DMS 273 (cell line): Measurements from ENCODE around the gene ANKRD34A.

ENCODE experiments used
- DNase-seq: peaks from one replicate; lab custom pipeline; 2025; ENCODE audit not compliant: unreplicated experiment; lab: John Stamatoyannopoulos, UW

Gene ANKRD34A

DNA sequence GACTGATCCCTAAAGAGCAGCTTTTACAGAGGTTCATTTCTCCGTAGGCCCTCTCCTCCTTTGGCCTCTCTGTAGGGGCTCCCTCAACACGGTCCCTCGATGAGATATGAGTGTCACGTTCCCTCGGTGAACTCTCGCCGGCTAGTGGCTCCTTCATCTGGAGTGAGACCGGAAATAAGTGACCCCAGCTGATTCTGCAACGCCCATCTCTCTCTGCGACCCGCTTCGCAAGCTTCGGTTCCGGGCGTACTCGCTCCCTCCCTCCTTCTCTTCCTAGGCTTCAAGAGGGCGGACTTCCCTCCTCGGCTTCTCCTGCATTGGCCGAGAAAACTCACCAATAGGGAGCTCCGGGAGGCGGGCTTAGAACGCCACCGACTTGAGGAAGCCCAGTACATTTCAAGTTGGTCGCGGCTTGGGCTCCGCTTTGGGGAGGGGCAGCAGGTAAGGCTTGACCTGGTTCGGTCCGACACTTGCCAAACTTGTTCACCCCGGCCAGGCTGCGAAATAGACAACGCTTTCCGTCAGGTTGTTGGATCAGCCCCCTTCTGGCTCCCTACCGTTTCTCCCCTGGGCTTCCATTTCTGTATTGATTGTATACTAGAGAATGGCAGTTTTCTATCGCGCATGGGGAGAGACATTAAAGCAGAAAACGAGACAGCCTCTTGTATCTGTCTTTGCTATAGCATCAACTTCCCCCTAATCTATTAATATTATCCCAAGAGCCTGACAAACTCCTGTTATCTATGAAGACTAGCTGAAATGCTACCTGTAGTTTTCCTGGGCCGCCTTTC, at the start of gene ANKRD34A, which contains the start of gene POLR3GL:
TSS of gene ANKRD34A (minus strand) at position 248 of the 791 bp plus-strand sequence. CDS start 2,816 bp downstream, outside the sequence.
TSS of gene POLR3GL (plus strand) at position 363 of the 791 bp plus-strand sequence. CDS start 10,176 bp downstream, outside the sequence.
- peak; percentile 98 for DNase-seq

DNA sequence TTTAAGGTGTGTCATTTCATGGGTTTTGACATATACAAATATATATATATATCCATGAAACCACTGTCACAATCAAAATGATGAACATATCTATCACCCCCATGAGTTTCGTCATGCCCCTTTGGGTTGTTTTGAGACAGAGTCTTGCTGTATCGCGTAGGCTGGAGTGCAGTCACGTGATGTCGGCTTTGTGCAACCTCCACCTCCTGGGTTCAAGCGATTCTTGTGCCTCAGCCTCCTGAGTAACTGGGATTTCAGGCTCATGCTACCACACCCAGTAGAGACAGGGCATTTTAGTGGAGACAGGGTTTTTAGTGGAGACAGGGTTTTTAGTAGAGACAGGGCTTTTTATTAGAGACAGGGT, 49.2 kb upstream of the ANKRD34A start:
- DNase-seq, result no peak

DNA sequence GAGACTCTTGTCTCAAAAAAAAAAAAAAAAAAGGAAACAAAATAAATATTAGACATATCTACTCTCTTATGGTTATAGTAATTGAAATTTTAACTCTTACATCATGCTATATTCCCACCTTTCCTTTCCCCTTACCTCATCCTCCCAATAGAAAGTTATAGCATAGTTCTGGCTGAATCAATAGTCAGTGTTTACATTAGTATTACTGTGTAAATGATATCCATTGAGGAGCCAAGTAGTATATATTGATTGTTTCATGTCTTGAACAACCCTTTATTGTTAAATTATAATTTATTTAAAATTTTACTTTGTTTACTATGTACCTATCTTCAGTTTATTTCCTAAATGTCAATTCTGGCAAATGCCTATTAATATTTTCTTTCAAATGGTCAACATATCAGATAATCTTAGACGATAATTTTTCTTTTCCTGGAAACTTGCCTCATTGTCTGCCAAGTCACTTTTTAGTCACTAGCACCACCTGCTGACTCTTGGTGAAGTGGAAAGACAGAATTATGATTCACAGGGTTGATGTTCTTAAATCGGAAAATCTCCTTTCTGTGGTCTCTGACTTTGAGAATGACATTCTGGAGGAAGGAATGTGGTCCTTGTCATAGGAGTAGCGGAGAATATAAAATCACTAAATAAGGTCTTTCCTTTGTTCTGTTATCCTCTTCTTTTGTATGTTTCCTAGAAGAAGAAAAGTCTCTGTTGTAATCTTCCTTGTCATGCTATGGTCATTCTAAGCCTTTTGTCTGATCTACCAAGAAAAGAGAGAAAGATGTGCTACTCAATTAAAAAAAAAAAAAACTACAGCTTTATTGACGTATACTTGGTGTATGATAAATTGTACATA, 48.6 kb upstream of the ANKRD34A start:
- DNase-seq, result peak; percentile 84

DNA sequence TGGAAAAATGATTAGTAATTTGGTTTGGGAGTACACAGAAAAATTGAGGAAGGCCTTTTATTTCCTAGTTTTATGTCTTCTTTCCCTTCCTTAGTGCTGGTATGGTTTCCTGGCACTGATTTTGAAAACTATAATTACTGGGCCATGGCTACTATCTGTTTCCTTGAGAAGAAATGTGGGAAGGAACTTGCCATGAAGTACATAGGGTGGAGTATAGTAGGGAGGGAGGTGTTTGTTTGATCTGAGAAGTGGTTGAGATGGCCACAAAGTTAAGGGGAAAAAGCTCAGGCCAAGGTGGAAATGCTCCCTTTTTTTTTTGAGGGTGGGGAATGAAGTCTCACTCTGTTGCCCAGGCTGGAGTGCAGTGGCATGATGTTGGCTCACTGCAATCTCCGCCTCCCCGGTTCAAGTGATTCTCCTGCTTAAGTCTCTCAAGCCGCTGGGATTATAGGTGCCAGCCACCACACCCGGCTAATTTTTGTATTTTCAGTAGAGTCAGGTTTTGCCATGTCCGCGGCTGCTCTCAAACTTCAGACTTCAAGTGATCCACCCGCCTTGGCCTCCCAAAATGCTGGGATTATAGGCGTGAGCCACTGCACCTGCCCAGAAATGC, 45.9 kb upstream of the ANKRD34A start:
- no peak for DNase-seq

DNA sequence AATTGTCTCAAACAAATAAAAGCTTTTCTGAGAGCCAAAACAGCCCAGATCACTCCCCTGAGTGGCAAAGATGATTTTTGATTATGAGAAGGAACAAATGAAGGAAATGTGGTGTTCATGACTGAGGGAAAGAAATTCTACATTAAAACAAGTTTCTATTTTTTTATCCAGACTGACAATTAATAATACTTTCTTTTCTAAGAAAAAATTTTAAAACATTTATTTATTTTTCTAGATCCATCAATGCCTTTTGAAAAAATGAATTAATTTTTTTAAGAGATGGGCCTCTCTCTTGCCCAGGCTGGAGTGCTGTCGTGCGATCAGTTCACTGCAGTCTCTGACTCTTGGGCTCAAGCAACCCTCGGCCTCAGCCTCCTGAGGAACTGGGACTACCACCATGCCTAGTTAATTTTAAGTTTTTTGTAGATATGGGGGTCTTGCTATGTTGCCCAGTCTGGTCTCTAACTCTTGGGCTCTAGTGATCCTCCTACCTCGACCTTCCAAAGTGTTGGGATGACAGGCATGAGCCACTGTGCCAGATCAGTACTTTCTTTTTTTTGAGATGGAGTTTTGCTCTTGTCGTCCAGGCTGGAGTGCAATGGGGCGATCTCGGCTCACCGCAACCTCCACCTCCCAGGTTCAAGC, 43.2 kb upstream of the ANKRD34A start:
- no peak for DNase-seq

DNA sequence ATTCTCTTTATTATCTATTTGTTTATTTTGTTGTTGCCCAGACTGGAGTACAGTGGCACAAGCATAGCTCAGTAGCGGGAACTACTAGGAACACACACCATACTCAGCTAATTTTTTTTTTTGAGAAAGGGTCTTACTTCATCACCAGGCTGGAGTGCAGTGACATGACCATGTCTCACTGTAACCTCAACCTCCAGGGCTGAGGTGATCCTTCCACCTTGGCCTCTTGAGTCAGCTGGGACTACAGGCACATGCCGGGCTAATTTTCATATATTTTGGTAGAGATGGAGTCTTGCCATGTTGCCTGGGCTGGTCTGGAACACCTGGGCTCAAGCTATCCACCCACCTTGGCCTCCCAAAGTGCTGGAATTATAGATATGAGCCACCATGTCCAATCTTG, 37.3 kb upstream of the ANKRD34A start:
- DNase-seq, result no peak

DNA sequence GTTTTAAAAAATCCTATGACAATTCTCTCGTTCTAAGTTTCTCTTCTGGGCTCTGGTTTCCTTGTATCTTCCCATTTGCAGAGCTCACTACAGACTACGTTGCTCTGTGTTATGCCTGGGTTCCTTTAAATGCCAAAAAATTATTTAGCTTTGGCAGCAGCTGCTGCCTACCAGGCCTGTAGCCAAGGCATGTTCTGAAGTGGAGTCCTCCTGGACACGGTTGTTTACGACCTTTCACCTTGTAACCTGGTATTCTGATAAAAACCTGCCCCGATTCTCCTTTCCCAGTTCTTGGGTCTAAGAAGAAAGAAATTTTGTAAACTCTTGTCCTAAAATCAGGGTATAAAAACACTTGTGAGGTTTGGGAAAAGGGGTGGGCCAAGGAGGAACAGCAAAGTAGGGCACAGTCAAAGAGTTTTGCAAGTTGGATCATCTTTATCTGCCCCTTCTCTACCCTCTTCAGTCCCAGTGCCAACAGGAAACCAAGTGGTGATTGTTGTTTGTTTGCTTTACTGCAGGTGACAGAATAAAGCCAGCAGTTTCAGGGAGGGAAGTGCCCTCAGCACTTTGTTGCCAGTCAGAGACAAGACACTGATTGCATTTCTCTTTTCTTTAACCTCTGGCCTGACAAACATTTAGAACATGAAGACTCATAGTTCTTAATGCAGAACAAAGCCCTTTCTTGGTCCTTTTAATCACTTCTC, 35.1 kb upstream of the ANKRD34A start:
- DNase-seq, result peak; percentile 74

DNA sequence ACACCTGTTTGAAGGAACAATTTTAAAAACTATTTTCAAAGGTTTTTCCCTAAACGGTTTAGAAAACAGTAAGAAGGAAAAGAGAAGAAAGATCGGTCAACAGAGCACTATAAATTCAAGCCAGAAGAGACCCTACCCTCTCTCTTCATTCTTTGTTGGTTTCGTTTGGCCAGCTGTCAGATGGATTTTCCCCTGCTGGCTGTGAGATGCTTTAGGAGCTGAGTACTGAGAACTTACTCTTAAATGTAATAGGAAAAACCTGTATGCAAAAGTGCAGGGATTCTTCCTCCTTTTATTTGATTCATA, 33.3 kb upstream of the ANKRD34A start:
- peak; percentile 64 for DNase-seq

DNA sequence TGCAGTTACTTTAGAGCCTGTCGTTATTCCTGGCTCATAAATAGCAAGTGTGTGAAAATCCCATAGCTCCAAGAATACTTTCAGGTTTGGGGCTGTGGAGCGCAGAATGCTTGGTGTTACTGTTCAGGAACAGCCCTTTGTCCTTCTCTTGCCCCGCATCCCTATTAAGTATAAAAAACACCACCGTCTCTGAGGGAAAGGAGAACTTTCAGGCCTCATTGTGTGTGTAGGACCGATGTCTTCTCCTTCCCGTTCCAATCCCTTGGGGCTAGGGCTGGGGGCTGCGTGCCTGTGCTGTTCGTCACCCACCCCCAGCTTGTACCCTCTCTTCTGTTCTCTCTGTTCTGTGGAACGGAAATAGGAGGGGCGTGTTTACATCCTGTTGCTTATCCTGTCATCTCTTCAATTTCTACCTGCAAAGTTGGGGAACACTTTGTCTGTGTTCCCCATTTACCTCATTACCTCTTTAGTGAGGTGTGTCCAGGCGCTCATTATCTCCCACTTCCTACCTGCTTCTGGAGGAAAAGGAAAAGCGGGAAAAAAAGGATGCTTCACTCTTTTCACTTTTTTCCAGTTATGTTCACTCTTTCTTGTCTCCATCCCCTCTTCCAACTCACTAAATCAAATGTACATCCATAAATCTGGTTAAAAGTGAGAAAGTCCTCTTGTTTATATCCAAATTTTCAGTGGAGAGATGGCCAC, 32.8 kb upstream of the ANKRD34A start:
- DNase-seq, result peak; percentile 67

DNA sequence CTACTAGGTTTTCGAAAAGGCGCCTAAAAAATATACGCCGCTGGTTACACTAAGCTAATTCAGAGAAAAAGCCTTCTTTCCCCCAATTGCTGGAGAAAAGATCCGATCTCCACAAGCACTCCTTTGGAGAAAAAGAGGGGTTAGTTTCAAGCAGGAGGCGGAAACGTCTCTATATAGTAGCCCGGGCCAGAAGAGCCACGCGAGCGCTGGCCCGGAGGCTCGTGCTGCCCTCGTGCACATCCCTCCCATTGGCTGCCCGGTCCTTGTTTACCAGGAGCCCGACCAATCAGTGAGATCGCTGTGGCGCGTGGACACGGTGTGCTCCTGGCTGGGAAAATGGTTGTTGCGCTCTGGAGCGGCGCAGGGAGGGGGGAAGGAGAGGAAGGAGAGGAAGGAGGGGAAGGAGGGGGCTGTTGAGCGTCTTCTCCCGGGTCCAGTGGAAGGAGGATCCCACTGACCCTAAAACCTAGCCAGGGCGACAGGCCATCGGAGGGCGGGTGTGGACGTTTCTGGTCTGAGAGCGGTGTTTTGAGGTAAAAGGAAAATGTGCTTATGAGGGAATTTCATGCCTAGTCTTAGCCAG, 32.1 kb upstream of the ANKRD34A start, which contains the start of gene TXNIP:
TSS of gene TXNIP (minus strand) at position 147 of the 583 bp plus-strand sequence. CDS start 313 bp downstream, outside the sequence.
- DNase-seq, result peak; percentile 99

DNA sequence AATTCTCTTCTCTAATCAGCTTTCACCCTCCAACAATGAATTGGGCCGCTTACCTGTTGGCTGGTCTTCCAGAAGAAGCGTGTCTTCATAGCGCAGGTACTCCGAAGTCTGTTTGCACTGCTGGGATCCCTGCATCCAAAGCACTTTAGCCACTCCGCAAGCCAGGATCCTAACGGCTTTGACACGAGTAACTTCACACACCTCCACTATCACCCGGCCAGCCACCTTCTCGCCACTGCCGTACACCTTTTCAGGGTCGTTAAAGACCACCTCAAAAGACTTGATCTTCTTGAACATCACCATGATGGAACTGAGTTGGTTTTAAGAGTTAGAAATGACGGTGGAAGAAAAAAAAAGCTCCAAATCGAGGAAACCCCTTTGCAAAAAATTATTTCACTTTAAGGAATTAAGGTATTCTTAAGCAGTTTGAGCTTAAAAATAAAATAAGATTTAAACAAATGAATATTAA, 31.6 kb upstream of the ANKRD34A start:
- DNase-seq, result peak; percentile 38

DNA sequence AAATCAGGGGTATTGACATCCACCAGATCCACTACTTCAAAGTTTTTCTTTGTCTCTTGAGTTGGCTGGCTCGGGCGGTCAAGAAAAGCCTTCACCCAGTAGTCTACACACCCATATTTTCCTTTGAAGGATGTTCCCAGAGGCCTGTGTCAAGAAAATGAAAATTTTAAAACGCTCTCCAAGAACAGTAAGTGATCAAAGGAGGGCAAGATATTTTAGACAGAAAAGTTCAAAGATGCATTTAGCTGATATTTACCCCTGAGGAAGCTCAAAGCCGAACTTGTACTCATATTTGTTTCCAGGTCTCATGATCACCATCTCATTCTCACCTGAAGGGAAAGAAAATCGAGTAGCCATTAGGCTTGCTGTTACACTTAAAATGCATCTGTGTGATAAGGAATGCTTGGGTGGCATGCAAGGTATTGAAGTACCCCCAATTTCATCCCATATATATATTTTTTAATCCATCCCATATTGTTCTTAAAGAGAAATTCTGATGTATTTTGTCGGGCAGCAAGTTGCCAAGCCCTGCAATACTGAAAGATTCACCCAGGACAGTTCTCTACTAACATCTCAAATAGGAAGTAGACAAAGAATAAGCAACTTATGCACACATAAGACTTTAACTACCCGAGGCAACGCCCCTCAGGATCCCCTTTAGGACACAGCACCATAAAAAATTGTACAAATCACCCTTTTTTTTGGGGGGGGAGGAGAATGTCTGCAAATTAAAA, 30.9 kb upstream of the ANKRD34A start:
- DNase-seq, result no peak

DNA sequence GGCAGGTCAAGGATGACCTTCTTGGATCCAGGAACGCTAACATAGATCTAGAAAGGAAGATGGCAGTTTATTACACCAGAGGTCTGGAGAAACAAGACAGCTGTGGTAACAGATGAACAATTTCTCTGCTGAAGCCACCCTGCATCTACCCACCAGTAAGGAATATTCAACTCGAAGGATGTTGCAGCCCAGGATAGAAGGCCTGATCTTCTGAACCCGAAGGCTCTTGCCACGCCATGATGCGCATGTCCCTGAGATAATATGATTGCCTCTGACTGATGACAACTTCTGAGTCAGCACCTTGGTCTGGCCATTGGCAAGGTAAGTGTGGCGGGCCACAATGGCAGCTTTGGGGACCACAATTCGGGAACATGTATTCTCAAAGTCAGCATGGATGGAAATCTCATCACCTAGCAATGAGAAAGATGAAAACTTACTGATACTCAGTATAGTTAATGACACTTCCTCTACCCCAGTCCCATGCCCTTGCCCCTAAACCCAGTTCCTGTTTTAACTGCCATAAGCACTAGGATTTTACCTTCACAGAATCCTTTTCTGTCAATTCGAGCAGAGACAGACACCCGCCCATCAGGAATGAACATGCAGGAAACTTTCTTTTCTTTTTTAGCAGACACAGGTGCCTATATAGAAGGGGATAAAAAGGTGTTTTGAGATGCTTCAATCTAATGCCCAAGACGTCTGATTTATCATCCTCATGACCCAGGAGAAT, 30.2 kb upstream of the ANKRD34A start:
- no peak for DNase-seq

DNA sequence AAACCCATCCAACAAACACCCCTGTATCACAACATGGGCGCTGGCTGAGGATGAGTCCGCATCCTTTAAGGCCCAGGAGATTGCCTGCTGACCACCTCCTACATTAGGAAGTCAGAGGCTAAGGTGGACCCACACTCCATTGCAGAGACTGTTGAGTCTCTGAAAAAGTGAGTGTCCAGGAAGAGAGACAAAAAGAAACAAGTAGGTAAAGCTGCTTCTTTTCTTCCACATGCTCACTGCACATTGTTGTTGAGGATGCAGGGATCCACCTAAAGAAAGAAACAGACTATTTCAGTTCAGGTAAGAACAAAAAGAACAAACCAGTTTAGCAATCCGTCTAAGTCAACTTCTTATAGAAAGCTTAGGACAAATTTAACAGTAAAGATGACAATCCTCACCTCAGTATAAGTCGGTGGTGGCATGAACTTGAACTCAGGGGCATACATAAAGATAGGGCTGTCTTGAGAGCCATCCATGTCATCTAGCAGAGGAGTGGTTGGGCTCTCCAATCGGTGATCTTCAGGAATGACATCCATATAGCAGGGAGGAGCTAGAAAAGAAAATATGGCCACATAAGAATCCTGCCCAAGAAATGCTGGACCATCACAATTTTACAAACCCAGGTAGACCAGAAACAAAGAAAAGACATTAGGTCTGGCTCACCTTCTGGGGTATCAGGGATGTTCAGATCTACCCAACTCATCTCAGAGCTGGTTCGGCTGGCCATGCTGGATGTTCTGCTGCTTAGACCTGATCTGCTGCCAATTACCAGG, 29.4 kb upstream of the ANKRD34A start:
- no peak for DNase-seq

DNA sequence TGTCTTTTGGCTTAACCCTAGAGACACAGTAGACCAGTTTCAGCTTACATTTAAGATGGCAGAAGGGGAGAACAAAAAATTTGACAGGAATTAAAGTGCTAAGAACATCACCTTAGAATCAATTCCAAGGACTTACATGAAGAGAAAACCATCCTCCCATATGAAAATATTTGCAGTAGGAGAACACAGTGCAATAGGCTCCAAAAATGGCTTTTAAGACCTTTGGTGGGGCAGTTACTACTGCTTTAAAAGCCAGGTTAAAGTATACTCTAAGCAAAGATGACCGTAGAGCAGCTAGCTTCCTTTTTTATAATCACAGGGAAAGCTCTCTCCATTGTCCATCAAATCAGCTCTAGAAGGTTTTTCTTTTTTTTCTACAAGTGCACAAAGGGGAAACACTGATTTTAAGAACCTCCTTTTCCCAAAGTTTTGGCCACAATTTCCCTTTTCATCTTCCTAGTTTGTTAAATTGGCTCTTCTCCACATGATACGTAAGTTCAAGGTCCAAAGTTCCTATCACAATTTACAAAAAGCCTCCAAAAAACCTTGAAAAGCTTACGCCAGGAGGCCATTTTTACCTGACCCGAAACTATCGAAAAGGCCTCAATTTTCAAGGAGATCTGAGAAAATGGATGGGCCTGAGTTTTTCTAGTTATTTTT, 28.7 kb upstream of the ANKRD34A start:
- no peak for DNase-seq

DNA sequence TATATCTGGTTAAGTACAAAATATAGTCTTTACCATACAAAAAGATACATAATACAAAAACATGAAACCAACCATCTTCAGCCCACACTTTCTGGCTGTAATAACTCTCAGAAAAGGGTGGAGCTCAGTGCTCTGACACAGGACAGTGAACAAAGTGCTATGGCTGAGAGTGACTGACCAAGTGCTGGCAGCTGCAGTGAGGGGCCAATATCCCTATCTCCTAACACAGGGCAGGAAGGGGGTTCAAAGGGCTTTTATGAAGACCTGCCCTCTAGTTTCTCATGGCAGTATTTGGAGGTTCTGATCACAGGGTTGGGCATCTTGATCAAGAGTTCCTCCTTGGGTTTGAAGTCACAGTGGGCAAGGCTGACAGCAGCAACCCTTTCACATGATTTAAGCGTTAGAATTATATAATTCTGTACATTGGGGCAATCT, 28.1 kb upstream of the ANKRD34A start:
- no peak for DNase-seq
